ENCODE data around the gene NTM.

GRCh38 chr11:132142121-132142520 lies 771.7 kb downstream of the NTM start:
- TF ChIP-seq CTCF (conservative IDR thresholded peaks at IDR 0.05; ENCODE audit: low read length), result no peak
- no peak for TF ChIP-seq EZH2phosphoT487 (IDR thresholded peaks at IDR 0.05; ENCODE audit: borderline replicate concordance)

Measured in Loucy (cell line).